ENCODE measurements around the gene MYPOP. TPM values are rescaled to one million over a fixed set of nuclear protein-coding genes. Genes with fewer than 3 reads are reported as not detected.

The MYPOP gene
- total and polyA plus RNA-seq, 2 experiments from 2014 or later = 3.1 to 3.5 TPM

DNA sequence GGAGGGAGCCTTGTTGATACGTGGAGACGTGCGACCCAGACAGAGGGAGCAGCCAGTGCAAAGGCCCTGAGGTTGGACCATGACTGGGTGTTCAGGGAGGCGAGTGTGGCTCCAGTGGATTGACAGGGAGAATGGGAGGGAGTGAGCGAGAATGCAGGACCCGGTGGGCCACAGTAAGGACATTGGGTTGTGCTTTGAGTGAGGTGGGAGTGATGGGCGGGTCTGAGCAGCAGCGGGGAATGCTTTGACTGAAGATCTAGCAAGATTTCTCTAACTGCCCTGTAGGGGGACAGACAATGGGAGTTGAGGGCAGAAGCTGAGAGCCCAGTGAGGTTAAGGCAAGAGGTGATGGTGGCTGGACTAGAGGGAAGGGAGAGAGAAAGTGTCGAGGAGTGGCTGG is 19.9 kb upstream of the MYPOP start:
- Histone ChIP-seq H3K79me2 (no peaks in the 10 kb centered on the region), H3K9me2 (replicated peaks; ENCODE audit: insufficient read depth) (no peaks in the 10 kb centered on the region), H3K27me3 (no peaks in the 10 kb centered on the region), H3K4me1 (ENCODE audit: insufficient read depth) (no peaks in the 10 kb centered on the region), H3K27ac (no peak overlapping the region), H3K9me3 (ENCODE audit: low read depth) (no peaks in the 10 kb centered on the region), H4K20me1 (ENCODE audit: insufficient read depth, poor library complexity, severe bottlenecking) (no peaks in the 10 kb centered on the region), H3K4me3 (no peak overlapping the region), H3K36me3 (replicated peaks; ENCODE audit: insufficient read depth, low read depth) (no peaks in the 10 kb centered on the region), H3K4me2 (no peak overlapping the region), H2AFZ (no peak overlapping the region)
- 60% methylated on average over 9 of the region's 9 CpGs for WGBS (ENCODE audit: low lambda C conversion rate, missing lambda C conversion rate)
- no peak for DNase-seq (ENCODE audit: low spot score)
- no peak for TF ChIP-seq EZH2 (IDR thresholded peaks at IDR 0.05; ENCODE audit: borderline replicate concordance)
- TF ChIP-seq EZH2phosphoT487 (IDR thresholded peaks at IDR 0.05; ENCODE audit: low read depth, severe bottlenecking, unreplicated experiment) = no peak
- TF ChIP-seq, protein P1, sequence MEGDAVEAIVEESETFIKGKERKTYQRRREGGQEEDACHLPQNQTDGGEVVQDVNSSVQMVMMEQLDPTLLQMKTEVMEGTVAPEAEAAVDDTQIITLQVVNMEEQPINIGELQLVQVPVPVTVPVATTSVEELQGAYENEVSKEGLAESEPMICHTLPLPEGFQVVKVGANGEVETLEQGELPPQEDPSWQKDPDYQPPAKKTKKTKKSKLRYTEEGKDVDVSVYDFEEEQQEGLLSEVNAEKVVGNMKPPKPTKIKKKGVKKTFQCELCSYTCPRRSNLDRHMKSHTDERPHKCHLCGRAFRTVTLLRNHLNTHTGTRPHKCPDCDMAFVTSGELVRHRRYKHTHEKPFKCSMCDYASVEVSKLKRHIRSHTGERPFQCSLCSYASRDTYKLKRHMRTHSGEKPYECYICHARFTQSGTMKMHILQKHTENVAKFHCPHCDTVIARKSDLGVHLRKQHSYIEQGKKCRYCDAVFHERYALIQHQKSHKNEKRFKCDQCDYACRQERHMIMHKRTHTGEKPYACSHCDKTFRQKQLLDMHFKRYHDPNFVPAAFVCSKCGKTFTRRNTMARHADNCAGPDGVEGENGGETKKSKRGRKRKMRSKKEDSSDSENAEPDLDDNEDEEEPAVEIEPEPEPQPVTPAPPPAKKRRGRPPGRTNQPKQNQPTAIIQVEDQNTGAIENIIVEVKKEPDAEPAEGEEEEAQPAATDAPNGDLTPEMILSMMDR (IDR thresholded peaks at IDR 0.05; ENCODE audit: poor library complexity) = no peak

DNA sequence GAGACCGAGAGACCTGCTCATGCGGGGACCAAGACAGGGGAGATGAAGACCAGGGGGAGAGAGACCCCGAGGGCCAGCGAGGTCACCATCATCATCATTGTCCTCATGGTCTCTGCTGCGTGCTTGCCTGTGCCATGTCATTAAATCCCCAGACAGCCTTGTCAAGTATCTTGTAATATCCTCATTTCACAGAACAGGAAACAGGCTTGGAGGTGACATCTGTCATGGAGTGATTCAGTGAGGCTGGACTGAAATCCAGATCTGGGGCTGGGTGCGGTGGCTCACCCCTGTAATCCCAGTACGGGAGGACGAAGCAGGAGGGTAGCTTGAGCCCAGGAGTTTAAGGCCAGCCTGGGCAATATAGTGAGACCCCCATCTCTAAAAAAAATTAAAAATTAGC is 18.0 kb upstream of the MYPOP start:
- Histone ChIP-seq H3K4me3 (no peak overlapping the region), H3K9me2 (replicated peaks; ENCODE audit: insufficient read depth) (no peaks in the 10 kb centered on the region), H3K4me2 (no peak overlapping the region), H3K9me3 (ENCODE audit: low read depth) (no peaks in the 10 kb centered on the region), H2AFZ (no peak overlapping the region), H3K27me3 (no peaks in the 10 kb centered on the region), H3K27ac (no peak overlapping the region), H3K4me1 (ENCODE audit: insufficient read depth) (no peaks in the 10 kb centered on the region), H3K36me3 (replicated peaks; ENCODE audit: insufficient read depth, low read depth) (no peaks in the 10 kb centered on the region), H3K79me2 (no peaks in the 10 kb centered on the region), H4K20me1 (ENCODE audit: insufficient read depth, poor library complexity, severe bottlenecking) (no peaks in the 10 kb centered on the region)
- 90% methylated on average over 8 of the region's 8 CpGs for whole genome bisulfite sequencing (ENCODE audit: low lambda C conversion rate, missing lambda C conversion rate)
- TF ChIP-seq, protein P1 (IDR thresholded peaks at IDR 0.05; ENCODE audit: poor library complexity) = no peak
- TF ChIP-seq EZH2 (IDR thresholded peaks at IDR 0.05; ENCODE audit: borderline replicate concordance) (no peak), EZH2phosphoT487 (IDR thresholded peaks at IDR 0.05; ENCODE audit: low read depth, severe bottlenecking, unreplicated experiment) (no peak)
- DNase-seq (ENCODE audit: low spot score) = no peak

DNA sequence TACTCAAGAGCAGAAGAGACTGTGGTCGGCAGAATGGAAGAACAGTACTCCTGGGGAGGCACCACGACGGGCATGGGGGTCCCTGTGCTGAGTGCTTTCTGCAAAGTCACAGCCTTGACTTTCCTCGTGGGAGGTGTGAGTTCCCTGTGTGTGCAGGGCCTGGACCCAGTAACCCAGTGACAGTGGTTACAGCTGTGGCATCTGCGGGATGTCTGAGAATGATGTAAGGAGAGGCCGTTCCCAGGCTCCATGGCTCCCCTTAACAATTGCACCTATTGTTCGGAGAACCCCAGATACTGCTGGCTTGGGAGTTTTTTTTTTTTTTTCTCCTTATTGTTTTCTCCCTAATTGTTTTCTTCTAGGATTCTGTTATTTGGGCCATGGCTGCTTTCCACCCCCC is 17.3 kb upstream of the MYPOP start:
- TF ChIP-seq, protein P1 (IDR thresholded peaks at IDR 0.05; ENCODE audit: poor library complexity) = no peak
- no peak for TF ChIP-seq EZH2 (IDR thresholded peaks at IDR 0.05; ENCODE audit: borderline replicate concordance)
- no peak for TF ChIP-seq EZH2phosphoT487 (IDR thresholded peaks at IDR 0.05; ENCODE audit: low read depth, severe bottlenecking, unreplicated experiment)
- DNase-seq (ENCODE audit: low spot score) = no peak
- H3K79me2 ChIP-seq = no peaks in the 10 kb centered on the region
- H2AFZ ChIP-seq = no peak overlapping the region
- H3K4me1 ChIP-seq (ENCODE audit: insufficient read depth) = no peaks in the 10 kb centered on the region
- no peak overlapping the region for H3K4me2 ChIP-seq
- no peak overlapping the region for H3K27ac ChIP-seq
- H3K27me3 ChIP-seq = no peaks in the 10 kb centered on the region
- 74% methylated on average over 7 of the region's 7 CpGs for WGBS (ENCODE audit: low lambda C conversion rate, missing lambda C conversion rate)
- no peaks in the 10 kb centered on the region for H3K9me2 ChIP-seq (replicated peaks; ENCODE audit: insufficient read depth)
- no peaks in the 10 kb centered on the region for H3K36me3 ChIP-seq (replicated peaks; ENCODE audit: insufficient read depth, low read depth)
- H4K20me1 ChIP-seq (ENCODE audit: insufficient read depth, poor library complexity, severe bottlenecking) = no peaks in the 10 kb centered on the region
- no peaks in the 10 kb centered on the region for H3K9me3 ChIP-seq (ENCODE audit: low read depth)
- no peak overlapping the region for H3K4me3 ChIP-seq

DNA sequence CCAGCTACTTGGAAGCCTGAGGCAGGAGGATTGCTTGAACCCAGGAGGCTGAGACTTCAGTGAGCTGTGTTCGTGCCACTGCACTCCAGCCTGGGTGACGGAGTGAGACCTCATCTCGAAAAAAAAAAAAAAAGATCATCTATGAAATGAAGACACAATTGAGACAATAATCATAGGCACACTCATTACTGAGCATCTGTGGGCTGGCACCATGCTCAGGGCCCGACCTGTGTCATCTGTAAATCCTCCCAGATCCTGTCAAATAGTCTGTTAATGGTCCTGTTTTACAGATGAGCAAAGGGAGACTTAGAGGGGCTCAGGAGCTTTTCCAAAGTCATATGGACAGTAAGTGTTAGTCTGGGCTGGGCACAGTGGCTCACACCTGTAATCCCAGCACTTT is 16.3 kb upstream of the MYPOP start:
- Histone ChIP-seq H2AFZ (no peak overlapping the region), H3K9me2 (replicated peaks; ENCODE audit: insufficient read depth) (no peaks in the 10 kb centered on the region), H3K4me3 (no peak overlapping the region), H3K27ac (no peak overlapping the region), H3K27me3 (no peaks in the 10 kb centered on the region), H3K79me2 (no peaks in the 10 kb centered on the region), H3K4me2 (no peak overlapping the region), H4K20me1 (ENCODE audit: insufficient read depth, poor library complexity, severe bottlenecking) (no peaks in the 10 kb centered on the region), H3K4me1 (ENCODE audit: insufficient read depth) (no peaks in the 10 kb centered on the region), H3K9me3 (ENCODE audit: low read depth) (no peaks in the 10 kb centered on the region), H3K36me3 (replicated peaks; ENCODE audit: insufficient read depth, low read depth) (no peaks in the 10 kb centered on the region)
- no peak for DNase-seq (ENCODE audit: low spot score)
- WGBS (ENCODE audit: low lambda C conversion rate, missing lambda C conversion rate) = 74% methylated on average over 4 of the region's 4 CpGs
- TF ChIP-seq EZH2phosphoT487 (IDR thresholded peaks at IDR 0.05; ENCODE audit: low read depth, severe bottlenecking, unreplicated experiment) (no peak), EZH2 (IDR thresholded peaks at IDR 0.05; ENCODE audit: borderline replicate concordance) (no peak)
- TF ChIP-seq, protein P1 (IDR thresholded peaks at IDR 0.05; ENCODE audit: poor library complexity) = no peak

Data from hepatocyte (in vitro differentiated cells).